Measurements from ENCODE around the gene PPP2R5C. TPM values are rescaled to one million over a fixed set of nuclear protein-coding genes. Genes with fewer than 3 reads are reported as not detected.

Gene PPP2R5C
- total RNA-seq, 1 experiment from 2014 or later, result 96.1 TPM

GRCh38 chr14:101865288-101865687, 103.8 kb downstream of the PPP2R5C start:
- no peak for TF ChIP-seq EZH2 (IDR thresholded peaks at IDR 0.05; ENCODE audit: low read length, unreplicated experiment)
- no peaks in the 10 kb centered on the region for H3K27me3 ChIP-seq (ENCODE audit: low read length)
- no peaks in the 10 kb centered on the region for H3F3A ChIP-seq (ENCODE audit: low read length, unreplicated experiment)

GRCh38 chr14:101867854-101868253, 106.3 kb downstream of the PPP2R5C start:
- H3K9ac ChIP-seq (ENCODE audit: low read length), result no peak overlapping the region
- H3K27ac ChIP-seq (ENCODE audit: low read length), result no peak overlapping the region
- no peaks in the 10 kb centered on the region for H3K27me3 ChIP-seq (ENCODE audit: low read length)
- peaks cover 28% of the 10 kb centered on the region for H3K79me2 ChIP-seq (ENCODE audit: low read length)
- ATAC-seq (no peak), DNase-seq (no peak)
- H3K4me2 ChIP-seq (ENCODE audit: low read length), result no peak overlapping the region
- H3K36me3 ChIP-seq (ENCODE audit: low read depth, low read length), result no peaks in the 10 kb centered on the region
- no peaks in the 10 kb centered on the region for H3K9me3 ChIP-seq (ENCODE audit: low read length)
- no peak overlapping the region for H2AFZ ChIP-seq (ENCODE audit: low read length)
- H3K9me2 ChIP-seq (replicated peaks; ENCODE audit: low read length), result no peaks in the 10 kb centered on the region
- BruUV-seq (replicated peaks), result no TSS peak
- ChIA-PET CTCF (no interaction called here), POLR2A (ENCODE audit: unreplicated experiment) (no interaction called here)
- no peak for TF ChIP-seq CTCF (conservative IDR thresholded peaks at IDR 0.05; ENCODE audit: low read depth, low read length)
- TF ChIP-seq EZH2phosphoT487 (IDR thresholded peaks at IDR 0.05; ENCODE audit: borderline replicate concordance, low read length), result no peak
- TF ChIP-seq EZH2 (IDR thresholded peaks at IDR 0.05; ENCODE audit: low read length, unreplicated experiment), result no peak
- H3K4me1 ChIP-seq (ENCODE audit: insufficient read depth, low read length), result no peaks in the 10 kb centered on the region
- no peak overlapping the region for H3K4me3 ChIP-seq (ENCODE audit: low read length)
- no peaks in the 10 kb centered on the region; the same call in 1 of the 2 replicates for H4K20me1 ChIP-seq (ENCODE audit: low read length)
- intact Hi-C loops (cut with micrococcal nuclease), result no loop called here
- no peaks in the 10 kb centered on the region for H3F3A ChIP-seq (ENCODE audit: low read length, unreplicated experiment)

More at GRCh38 chr14:101865288-101865687, 103.8 kb downstream of the PPP2R5C start:
- no peak overlapping the region for H3K4me2 ChIP-seq (ENCODE audit: low read length)
- BruUV-seq (replicated peaks), result no TSS peak
- H3K9me2 ChIP-seq (replicated peaks; ENCODE audit: low read length), result no peaks in the 10 kb centered on the region
- intact Hi-C loops (cut with micrococcal nuclease), result no loop called here
- peaks cover 2% of the 10 kb centered on the region; the same call in 1 of the 2 replicates for H3K36me3 ChIP-seq (ENCODE audit: low read depth, low read length)
- H3K79me2 ChIP-seq (ENCODE audit: low read length), result peaks cover 28% of the 10 kb centered on the region
- peaks cover 9% of the 10 kb centered on the region for H3K4me1 ChIP-seq (ENCODE audit: insufficient read depth, low read length)
- no peak for ATAC-seq
- no peak for DNase-seq
- POLR2A ChIA-PET (ENCODE audit: unreplicated experiment), result no interaction called here
- no peak overlapping the region for H3K9ac ChIP-seq (ENCODE audit: low read length)
- H3K9me3 ChIP-seq (ENCODE audit: low read length), result no peaks in the 10 kb centered on the region
- CTCF ChIA-PET, result no interaction called here
- H2AFZ ChIP-seq (ENCODE audit: low read length), result no peak overlapping the region
- H4K20me1 ChIP-seq (ENCODE audit: low read length), result no peaks in the 10 kb centered on the region
- H3K4me3 ChIP-seq (ENCODE audit: low read length), result no peak overlapping the region
- H3K27ac ChIP-seq (ENCODE audit: low read length), result no peak overlapping the region

GRCh38 chr14:101869217-101869616, 107.7 kb downstream of the PPP2R5C start:
- ATAC-seq, result no peak
- H3K4me1 ChIP-seq (ENCODE audit: insufficient read depth, low read length), result no peaks in the 10 kb centered on the region
- H3K4me3 ChIP-seq (ENCODE audit: low read length), result no peak overlapping the region
- H3K9ac ChIP-seq (ENCODE audit: low read length), result no peak overlapping the region
- H3K27me3 ChIP-seq (ENCODE audit: low read length), result no peaks in the 10 kb centered on the region
- intact Hi-C loops (cut with micrococcal nuclease), result no loop called here
- H3F3A ChIP-seq (ENCODE audit: low read length, unreplicated experiment), result no peaks in the 10 kb centered on the region
- no peaks in the 10 kb centered on the region for H3K9me3 ChIP-seq (ENCODE audit: low read length)
- H3K4me2 ChIP-seq (ENCODE audit: low read length), result no peak overlapping the region
- peaks cover 39% of the 10 kb centered on the region for H3K79me2 ChIP-seq (ENCODE audit: low read length)
- H3K36me3 ChIP-seq (ENCODE audit: low read depth, low read length), result no peaks in the 10 kb centered on the region
- POLR2A ChIA-PET (ENCODE audit: unreplicated experiment), result no interaction called here
- H3K27ac ChIP-seq (ENCODE audit: low read length), result no peak overlapping the region
- H4K20me1 ChIP-seq (ENCODE audit: low read length), result no peaks in the 10 kb centered on the region; the same call in 1 of the 2 replicates
- H3K9me2 ChIP-seq (replicated peaks; ENCODE audit: low read length), result no peaks in the 10 kb centered on the region
- BruUV-seq (replicated peaks), result no TSS peak
- TF ChIP-seq EZH2 (IDR thresholded peaks at IDR 0.05; ENCODE audit: low read length, unreplicated experiment) (no peak), CTCF (conservative IDR thresholded peaks at IDR 0.05; ENCODE audit: low read depth, low read length) (no peak), EZH2phosphoT487 (IDR thresholded peaks at IDR 0.05; ENCODE audit: borderline replicate concordance, low read length) (no peak)
- no peak overlapping the region for H2AFZ ChIP-seq (ENCODE audit: low read length)
- no peak for DNase-seq
- CTCF ChIA-PET, result no interaction called here
